Smooth muscle cell (in vitro differentiated cells): Measurements from ENCODE around the gene KCNQ1. TPM values are rescaled to one million over a fixed set of nuclear protein-coding genes. Genes with fewer than 3 reads are reported as not detected.

Experiments used
- DNase-seq: peaks from one replicate; lab custom pipeline; 2025; ENCODE audit not compliant: unreplicated experiment; lab: John Stamatoyannopoulos, UW
- H2AFZ ChIP-seq: fragments of 200-600 bp; sonication (generic); 2 replicates; pipeline ENCODE4 v1.6.0; 2016; ENCODE audit warnings: antibody characterized with exemption, low read depth, mild to moderate bottlenecking
- H3F3A ChIP-seq: fragments of 200-600 bp; sonication (generic); 2 replicates; pipeline ENCODE4 v1.6.0; 2017; ENCODE audit warnings: antibody characterized with exemption, low read depth
- H3K27ac ChIP-seq: fragments of 200-600 bp; sonication (generic); 2 replicates; pipeline ENCODE4 v1.5.1; 2016; ENCODE audit warnings: low read depth, mild to moderate bottlenecking
- H3K27me3 ChIP-seq: fragments of 200-600 bp; sonication (generic); 2 replicates; pipeline ENCODE4 v1.6.1; 2016; ENCODE audit warnings: low read depth, mild to moderate bottlenecking
- H3K36me3 ChIP-seq: fragments of 200-600 bp; sonication (generic); 2 replicates; pipeline ENCODE4 v1.5.1; 2016; ENCODE audit warnings: low read depth
- H3K4me1 ChIP-seq: fragments of 200-600 bp; sonication (generic); 2 replicates; pipeline ENCODE4 v1.5.1; 2016; ENCODE audit warnings: low read depth
- H3K4me2 ChIP-seq: fragments of 200-600 bp; sonication (generic); 2 replicates; pipeline ENCODE4 v1.6.0; 2016; ENCODE audit warnings: mild to moderate bottlenecking
- H3K4me3 ChIP-seq: fragments of 200-600 bp; sonication (generic); 2 replicates; pipeline ENCODE4 v1.5.1; 2016; ENCODE audit warnings: mild to moderate bottlenecking
- H3K79me2 ChIP-seq: fragments of 200-600 bp; sonication (generic); 2 replicates; pipeline ENCODE4 v1.6.0; 2016; ENCODE audit warnings: low read depth, mild to moderate bottlenecking
- H3K9ac ChIP-seq: fragments of 200-600 bp; sonication (generic); 2 replicates; pipeline ENCODE4 v1.6.0; 2016; ENCODE audit warnings: low read depth
- H3K9me3 ChIP-seq: fragments of 200-600 bp; sonication (generic); replicated peaks from 2 replicates; pipeline ENCODE4 v1.5.1; 2016; ENCODE audit warnings: low read depth
- H4K20me1 ChIP-seq: fragments of 200-600 bp; sonication (generic); 2 replicates; pipeline ENCODE4 v1.6.0; 2016; ENCODE audit warnings: low read depth
- CTCF ChIP-seq: fragments of 200-600 bp; sonication (generic); IDR thresholded peaks from 2 replicates; pipeline ENCODE4 v1.5.1; 2017; ENCODE audit warnings: borderline replicate concordance, mild to moderate bottlenecking, antibody characterized with exemption; ENCODE audit not compliant: insufficient read depth, poor library complexity, severe bottlenecking
- WGBS: methylation state at CpG from one replicate; pipeline ENCODE4 v1.1.7; 2016; ENCODE audit warnings: low lambda C conversion rate; 5-methylcytosine and 5-hydroxymethylcytosine counted together
- polyA plus RNA-seq: library from polyadenylated mRNA; unstranded; fragments of >200 nt; fragmentation: Nextera tagmentation; extraction: Ambion mirVana; gene quantifications from 2 replicates; pipeline ENCODE4 v1.2.1, GENCODE V29; 2016
- total RNA-seq: library from RNA; depleted of rRNA; stranded (reverse); fragments of >200 nt; gene quantifications from 2 replicates; pipeline ENCODE4 v1.2.3, GENCODE V29; 2014

Gene KCNQ1
- total and polyA plus RNA-seq, 2 experiments from 2014 or later, result 1.3 to 2.3 TPM

GRCh38 chr11:2718817-2719438 lies 274.1 kb downstream of the KCNQ1 start:
- no peaks in the 10 kb centered on the region for H3K36me3 ChIP-seq
- H3K4me2 ChIP-seq, result no peak overlapping the region
- H3K27ac ChIP-seq, result no peak overlapping the region
- no peaks in the 10 kb centered on the region for H3K9me3 ChIP-seq
- H3K4me3 ChIP-seq, result no peak overlapping the region
- H3K79me2 ChIP-seq, result no peaks in the 10 kb centered on the region
- H3F3A ChIP-seq, result no peaks in the 10 kb centered on the region
- no peaks in the 10 kb centered on the region for H3K27me3 ChIP-seq
- WGBS, result 87% methylated on average over 11 of the region's 11 CpGs
- TF ChIP-seq CTCF, result no peak
- H2AFZ ChIP-seq, result no peak overlapping the region
- no peaks in the 10 kb centered on the region for H4K20me1 ChIP-seq
- H3K9ac ChIP-seq, result no peak overlapping the region
- H3K4me1 ChIP-seq, result peaks cover 25% of the 10 kb centered on the region
- DNase-seq, result no peak

- no peaks in the 10 kb centered on the region for H3K9me3 ChIP-seq
- H3K36me3 ChIP-seq, result no peaks in the 10 kb centered on the region
- no peaks in the 10 kb centered on the region for H3K79me2 ChIP-seq
- peaks cover 25% of the 10 kb centered on the region for H3K4me1 ChIP-seq
- H4K20me1 ChIP-seq, result no peaks in the 10 kb centered on the region
- no peak overlapping the region for H2AFZ ChIP-seq
- H3K4me2 ChIP-seq, result no peak overlapping the region
- H3K27ac ChIP-seq, result no peak overlapping the region
- no peaks in the 10 kb centered on the region for H3K27me3 ChIP-seq
- DNase-seq, result no peak
- H3K9ac ChIP-seq, result no peak overlapping the region
- no peak overlapping the region for H3K4me3 ChIP-seq
- H3F3A ChIP-seq, result no peaks in the 10 kb centered on the region
- no peak for TF ChIP-seq CTCF
- 86% methylated on average over 17 of the region's 17 CpGs for WGBS
Observed at GRCh38 chr11:2719831-2720590, 275.2 kb downstream of the KCNQ1 start.

DNA sequence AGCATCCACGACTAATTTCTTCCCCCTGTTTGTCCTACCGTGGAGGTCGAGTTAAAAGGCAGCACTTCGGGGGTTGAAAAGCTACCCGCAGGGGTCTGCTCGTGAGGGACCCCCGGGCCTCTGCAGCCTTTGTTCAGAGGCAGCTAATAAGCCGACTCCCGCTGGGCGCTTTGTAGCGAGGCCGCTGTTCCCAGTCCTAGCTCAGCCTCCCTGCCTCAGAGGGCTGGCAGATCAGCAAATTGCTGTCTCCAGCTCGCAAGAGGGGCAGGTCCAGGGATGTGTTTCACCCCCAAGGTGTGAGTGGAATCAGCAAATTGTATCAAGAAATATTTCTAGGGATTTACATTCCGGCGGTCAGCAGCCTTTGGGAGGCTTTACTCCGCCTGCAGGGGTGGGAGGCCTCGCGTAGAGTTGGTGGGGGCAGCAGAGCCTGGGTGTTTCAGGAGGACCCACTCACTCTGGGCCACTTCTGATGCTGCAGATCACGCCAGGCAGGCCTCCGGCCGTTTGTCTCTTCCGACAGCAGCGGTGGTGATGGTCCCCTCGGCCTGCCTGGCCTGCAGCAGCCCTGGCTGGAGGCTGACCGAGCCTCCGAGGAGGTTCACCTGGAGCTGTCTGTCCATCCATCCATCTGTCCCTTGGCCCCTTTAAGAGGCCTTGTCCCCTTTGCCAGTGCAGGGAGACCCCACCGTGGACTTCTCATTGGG lies 276.6 kb downstream of the KCNQ1 start:
- H3K9ac ChIP-seq, result no peak overlapping the region
- no peak overlapping the region for H3K4me3 ChIP-seq
- peaks cover 25% of the 10 kb centered on the region for H3K4me1 ChIP-seq
- WGBS, result 68% methylated on average over 27 of the region's 27 CpGs
- H3F3A ChIP-seq, result no peaks in the 10 kb centered on the region
- no peak for DNase-seq
- H3K36me3 ChIP-seq, result no peaks in the 10 kb centered on the region
- no peak for TF ChIP-seq CTCF
- no peaks in the 10 kb centered on the region for H4K20me1 ChIP-seq
- no peak overlapping the region for H2AFZ ChIP-seq
- no peak overlapping the region for H3K4me2 ChIP-seq
- no peaks in the 10 kb centered on the region for H3K79me2 ChIP-seq
- no peak overlapping the region for H3K27ac ChIP-seq
- H3K27me3 ChIP-seq, result no peaks in the 10 kb centered on the region
- no peaks in the 10 kb centered on the region for H3K9me3 ChIP-seq
